Natural killer cell (primary cell): ENCODE data around the gene COL5A1. TPM values are rescaled to one million over a fixed set of nuclear protein-coding genes. Genes with fewer than 3 reads are reported as not detected.

Source experiments
- ATAC-seq, 3 donors: fragments of 150-1000 bp in 2 of 3; fragments of 200-7000 bp in 1 of 3; cut with Tn5 transposase; 1 replicate in 1 of 3; 2 replicates in 2 of 3; pipeline ENCODE4 v1.10.0; 2021; ENCODE audit warnings: mild to moderate bottlenecking in 2 of 3, moderate library complexity in 2 of 3
- DNase-seq, 2 donors: peaks; one replicate each; pipeline versions ENCODE4 v3.0.0 to v3.0.0-alpha.2; 2013 to 2021; ENCODE audit warnings: mixed read lengths in 1 of 2
- H3K27ac ChIP-seq: one replicate; pipeline ENCODE4 v1.5.1; 2013; ENCODE audit warnings: mild to moderate bottlenecking, low read length
- H3K27me3 ChIP-seq: one replicate; pipeline ENCODE4 v1.6.1; 2013; ENCODE audit warnings: low read length; ENCODE audit not compliant: control insufficient read depth, insufficient read depth
- H3K36me3 ChIP-seq: one replicate; pipeline ENCODE4 v1.6.1; 2013; ENCODE audit warnings: low read length; ENCODE audit not compliant: control insufficient read depth, insufficient read depth
- H3K4me1 ChIP-seq: one replicate; pipeline ENCODE4 v1.6.1; 2013; ENCODE audit warnings: low read length; ENCODE audit not compliant: control insufficient read depth, insufficient read depth
- H3K4me3 ChIP-seq: one replicate; pipeline ENCODE4 v1.5.1; 2013; ENCODE audit warnings: low read length
- H3K9me3 ChIP-seq: one replicate; pipeline ENCODE4 v1.6.1; 2013; ENCODE audit warnings: low read length; ENCODE audit not compliant: control insufficient read depth, insufficient read depth
- H3K27ac Mint-ChIP-seq, 2 donors: one replicate each; pipeline ENCODE4 v1.8.0; 2022; ENCODE audit warnings: mild to moderate bottlenecking in 2 of 2, mixed read lengths in 2 of 2, moderate library complexity in 1 of 2
- H3K27me3 Mint-ChIP-seq, 2 donors: one replicate each; pipeline ENCODE4 v1.8.0; 2022; ENCODE audit warnings: low read depth in 2 of 2, mixed read lengths in 2 of 2
- H3K36me3 Mint-ChIP-seq: one replicate; pipeline ENCODE4 v1.8.0; 2022; ENCODE audit warnings: mixed read lengths
- H3K4me1 Mint-ChIP-seq, 2 donors: one replicate each; pipeline ENCODE4 v1.8.0; 2022; ENCODE audit warnings: mixed read lengths in 2 of 2
- H3K4me3 Mint-ChIP-seq: one replicate; pipeline ENCODE4 v1.8.0; 2022; ENCODE audit warnings: mild to moderate bottlenecking, moderate library complexity, mixed read lengths
- H3K9me3 Mint-ChIP-seq, 2 donors: one replicate each; pipeline ENCODE4 v1.8.0; 2022; ENCODE audit warnings: mixed read lengths in 2 of 2
- CTCF ChIP-seq: fragments of 200-600 bp; IDR thresholded peaks from one replicate; pipeline ENCODE4 v1.8.0; 2022; ENCODE audit warnings: antibody characterized with exemption
- WGBS: methylation state at CpG from one replicate; pipeline ENCODE4 v1.1.7; 2013; ENCODE audit warnings: missing lambda C conversion rate; ENCODE audit not compliant: insufficient coverage; 5-methylcytosine and 5-hydroxymethylcytosine counted together
- intact Hi-C: fragments of 100-400 bp; cut with micrococcal nuclease; formaldehyde crosslinking; loops from one replicate; pipeline ENCODE4 v1.14.2; 2022
- total RNA-seq, 4 donors: library from RNA; stranded (reverse); fragments of 120-200 nt in 1 of 4; gene quantifications; one replicate each; pipeline versions ENCODE4 v1.2.3 to v1.2.4, GENCODE V29; 2013 to 2022

Gene COL5A1
- total RNA-seq, 3 donors from 2014 or later (not counting 1 experiment from before 2014, with no cell fraction given) = 0.11 to 0.28 (median 0.23) TPM

DNA sequence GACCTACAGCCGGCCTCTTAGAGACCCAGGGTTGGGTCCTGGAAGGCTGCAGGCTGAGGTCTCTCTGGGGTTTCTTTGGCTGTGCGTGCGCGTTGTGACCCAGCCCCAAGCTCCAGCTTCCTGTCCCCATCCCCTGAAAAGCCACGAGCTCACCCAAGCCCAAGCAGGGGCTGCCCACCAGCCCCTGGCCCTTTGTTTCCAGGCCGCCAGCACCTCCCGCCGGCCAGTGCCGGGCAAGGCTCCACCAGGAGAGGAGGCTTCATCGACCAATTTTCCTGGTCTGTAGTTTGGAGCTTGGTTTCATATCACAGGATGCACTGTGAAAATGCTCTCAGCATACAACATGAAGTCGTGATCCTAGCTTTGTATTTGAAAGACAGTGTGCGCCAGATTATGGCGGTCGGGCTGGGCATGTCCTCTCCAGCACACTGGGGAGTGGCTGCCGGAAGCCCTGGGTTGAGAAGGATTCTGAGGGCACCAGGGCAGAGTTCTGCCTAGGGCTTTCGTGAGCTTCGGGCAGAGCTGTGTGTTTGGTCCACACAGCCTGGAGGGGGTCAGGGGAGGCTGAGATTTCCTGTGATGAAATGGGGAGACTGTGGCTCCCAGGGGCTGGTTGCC is 78.6 kb downstream of the COL5A1 start:
- H3K27me3 ChIP-seq = no peaks in the 10 kb centered on the region
- H3K4me3 ChIP-seq = no peak overlapping the region
- Mint-ChIP-seq H3K4me3 (no peak overlapping the region), H3K27me3 (peaks cover 9 to 11% of the 10 kb centered on the region in 2 donors), H3K27ac (no peak overlapping the region), H3K9me3 (no peaks in the 10 kb centered on the region), H3K36me3 (no peaks in the 10 kb centered on the region), H3K4me1 (peaks cover 6 to 21% of the 10 kb centered on the region in 2 donors)
- ATAC-seq (no peak), DNase-seq (no peak)
- H3K4me1 ChIP-seq = peaks cover 27% of the 10 kb centered on the region
- 79% methylated on average over 17 of the region's 17 CpGs for WGBS
- TF ChIP-seq CTCF = no peak
- H3K27ac ChIP-seq = no peak overlapping the region
- no peaks in the 10 kb centered on the region for H3K9me3 ChIP-seq
- intact Hi-C loops = no loop called here
- H3K36me3 ChIP-seq = no peaks in the 10 kb centered on the region

- Mint-ChIP-seq H3K36me3 (no peaks in the 10 kb centered on the region), H3K9me3 (no peaks in the 10 kb centered on the region), H3K4me1 (peaks cover 11 to 18% of the 10 kb centered on the region in 2 donors), H3K27ac (no peak overlapping the region), H3K4me3 (no peak overlapping the region), H3K27me3 (peaks cover 9 to 11% of the 10 kb centered on the region in 2 donors)
- TF ChIP-seq CTCF = no peak
- H3K4me3 ChIP-seq = no peak overlapping the region
- WGBS = 95% methylated on average over 9 of the region's 9 CpGs
- no peaks in the 10 kb centered on the region for H3K36me3 ChIP-seq
- ATAC-seq = no peak
- no peaks in the 10 kb centered on the region for H3K27me3 ChIP-seq
- no peak overlapping the region for H3K27ac ChIP-seq
- H3K4me1 ChIP-seq = peaks cover 32% of the 10 kb centered on the region
- intact Hi-C loops = no loop called here
- DNase-seq = no peak
- no peaks in the 10 kb centered on the region for H3K9me3 ChIP-seq
Observed at GRCh38 chr9:134720796-134721195, 79.2 kb downstream of the COL5A1 start.

DNA sequence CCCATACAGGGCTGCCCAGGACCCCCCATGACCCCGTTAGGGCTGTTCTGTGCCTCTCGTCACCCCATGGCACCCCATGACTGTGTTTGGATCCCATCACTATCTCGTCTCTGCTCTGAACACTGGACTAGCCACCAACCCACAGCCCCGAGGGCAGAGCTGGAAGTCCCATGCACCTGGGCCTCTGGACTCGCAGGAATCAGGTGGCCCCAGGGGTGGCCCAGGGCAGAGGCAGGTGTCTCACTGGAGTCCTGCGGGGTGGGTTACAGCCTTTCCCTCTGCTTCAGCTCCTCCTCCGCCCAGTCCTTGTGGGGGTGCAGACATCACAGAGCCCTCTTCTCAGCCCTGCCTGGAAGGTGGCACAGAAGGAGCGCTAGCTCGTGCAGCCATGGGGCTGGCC is 79.7 kb downstream of the COL5A1 start:
- no peak overlapping the region for H3K4me3 ChIP-seq
- H3K27me3 Mint-ChIP-seq = peaks cover 9 to 11% of the 10 kb centered on the region in 2 donors

More for the DNA sequence above, 79.7 kb downstream of the COL5A1 start:
- no peaks in the 10 kb centered on the region for H3K9me3 ChIP-seq
- intact Hi-C loops = no loop called here
- no peaks in the 10 kb centered on the region for H3K27me3 ChIP-seq
- H3K9me3 Mint-ChIP-seq = no peaks in the 10 kb centered on the region
- no peak overlapping the region for H3K4me3 Mint-ChIP-seq
- ATAC-seq (no peak), DNase-seq (no peak)
- no peak for TF ChIP-seq CTCF
- H3K36me3 ChIP-seq = no peaks in the 10 kb centered on the region
- WGBS = 92% methylated on average over 9 of the region's 9 CpGs
- H3K27ac ChIP-seq = no peak overlapping the region
- H3K27ac Mint-ChIP-seq = no peak overlapping the region
- H3K36me3 Mint-ChIP-seq = no peaks in the 10 kb centered on the region
- peaks cover 12 to 14% of the 10 kb centered on the region in 2 donors for H3K4me1 Mint-ChIP-seq
- H3K4me1 ChIP-seq = peaks cover 36% of the 10 kb centered on the region
